C4-2B (cell line): ENCODE data around the gene CENPP.

Experiments
- H3K27ac ChIP-seq: fragments of 450-650 bp; 2 replicates; pipeline ENCODE4 v1.5.1; 2017
- CTCF ChIP-seq: fragments of 450-650 bp; conservative IDR thresholded peaks from 2 replicates; pipeline ENCODE4 v1.5.1; 2017; ENCODE audit warnings: mild to moderate bottlenecking
- ZFX ChIP-seq: fragments of 450-650 bp; IDR thresholded peaks from 2 replicates; pipeline ENCODE4 v1.6.1; 2017

CENPP gene

GRCh38 chr9:92423612-92424011 is 97.9 kb downstream of the CENPP start:
- no peak for TF ChIP-seq ZFX
- no peak for TF ChIP-seq CTCF
- no peak overlapping the region for H3K27ac ChIP-seq

- H3K27ac ChIP-seq, result no peak within 1 kb of the TSS
- TF ChIP-seq ZFX (no peak), CTCF (no peak)
These were observed 98.6 kb downstream of the CENPP start, which contains the start of gene OMD for GRCh38 chr9:92424340-92424739. Gene OMD, minus strand, starts transcription at chr9:92424471. Its CDS starts 6,913 bp downstream, at chr9:92417558.

GRCh38 chr9:92425474-92425873 is 99.7 kb downstream of the CENPP start:
- no peak overlapping the region for H3K27ac ChIP-seq
- TF ChIP-seq ZFX (no peak), CTCF (no peak)

- H3K27ac ChIP-seq, result no peak overlapping the region
- TF ChIP-seq CTCF, result no peak
- no peak for TF ChIP-seq ZFX
These were observed 100.9 kb downstream of the CENPP start for GRCh38 chr9:92426501-92427145.

- TF ChIP-seq ZFX, result no peak
- H3K27ac ChIP-seq, result no peak overlapping the region
These were observed 104.1 kb downstream of the CENPP start for GRCh38 chr9:92429836-92430235.

- no peak overlapping the region for H3K27ac ChIP-seq
- TF ChIP-seq ZFX, result no peak
- TF ChIP-seq CTCF, result no peak
These were observed 106.6 kb downstream of the CENPP start for GRCh38 chr9:92432350-92432749.

- no peak overlapping the region for H3K27ac ChIP-seq
- TF ChIP-seq CTCF (no peak), ZFX (no peak)
These were observed 107.3 kb downstream of the CENPP start for GRCh38 chr9:92432972-92433548.

GRCh38 chr9:92435263-92435662 is 109.5 kb downstream of the CENPP start:
- no peak overlapping the region for H3K27ac ChIP-seq
- TF ChIP-seq ZFX, result no peak
- no peak for TF ChIP-seq CTCF
